GM19238 (cell line): ENCODE measurements around the gene TEX53.

Source experiments
- DNase-seq: peaks from one replicate; pipeline ENCODE4 v3.0.0; 2011; ENCODE audit warnings: low spot score; ENCODE audit not compliant: insufficient read length

Gene TEX53

DNA sequence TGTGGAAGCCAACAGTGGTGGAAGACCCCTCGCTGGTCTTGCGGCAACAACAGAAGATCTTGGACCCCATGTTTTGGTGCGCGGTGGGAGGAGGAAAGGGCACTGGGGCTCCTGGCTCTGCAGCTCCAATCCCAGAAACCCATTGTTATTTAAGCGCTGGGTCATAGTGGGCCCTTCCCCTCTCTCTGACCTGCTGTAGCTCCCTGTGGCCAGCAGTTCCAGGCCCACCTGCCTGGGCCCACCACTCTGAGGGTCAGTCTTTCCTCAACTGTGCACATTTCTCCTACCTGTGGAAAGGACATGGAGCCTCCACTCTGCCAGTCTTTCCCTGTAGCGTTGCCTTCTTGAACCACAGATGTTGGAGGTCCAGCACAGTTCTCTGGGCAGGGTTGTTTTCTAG, at the start of gene TEX53:
Gene TEX53 (minus strand): TSS at position 101 of the 400 bp plus-strand sequence. CDS start 31 bp downstream, at position 70.
- no peak for DNase-seq

- DNase-seq, result no peak
Observed at GRCh38 chr9:114706711-114707110, 49.1 kb upstream of the TEX53 start.

DNA sequence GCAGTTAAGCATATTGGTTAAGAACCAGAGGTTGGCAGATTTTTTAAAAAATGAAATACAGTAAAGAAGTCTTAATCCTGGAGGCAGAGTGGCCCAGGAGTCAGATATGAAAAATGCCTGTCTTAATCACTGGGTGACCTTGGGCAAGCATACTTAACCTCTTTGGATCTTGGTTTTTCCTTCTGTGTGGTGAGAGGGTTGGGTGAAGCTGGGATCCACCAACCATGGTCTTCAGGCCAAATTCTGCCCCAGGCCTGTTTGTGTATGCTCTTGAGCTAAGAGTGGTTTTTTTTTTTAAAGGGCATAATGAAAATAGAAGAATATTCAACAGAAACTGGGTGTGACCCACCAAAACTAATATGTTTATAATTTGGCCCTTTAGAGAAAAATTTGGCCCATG, 44.4 kb upstream of the TEX53 start:
- DNase-seq, result no peak

- peak; percentile 17 for DNase-seq
Observed at GRCh38 chr9:114697951-114698351, 40.3 kb upstream of the TEX53 start.

- DNase-seq, result peak; percentile 37
Observed at GRCh38 chr9:114696814-114697544, 39.4 kb upstream of the TEX53 start.

GRCh38 chr9:114695948-114696347, 38.3 kb upstream of the TEX53 start:
- DNase-seq, result no peak

DNA sequence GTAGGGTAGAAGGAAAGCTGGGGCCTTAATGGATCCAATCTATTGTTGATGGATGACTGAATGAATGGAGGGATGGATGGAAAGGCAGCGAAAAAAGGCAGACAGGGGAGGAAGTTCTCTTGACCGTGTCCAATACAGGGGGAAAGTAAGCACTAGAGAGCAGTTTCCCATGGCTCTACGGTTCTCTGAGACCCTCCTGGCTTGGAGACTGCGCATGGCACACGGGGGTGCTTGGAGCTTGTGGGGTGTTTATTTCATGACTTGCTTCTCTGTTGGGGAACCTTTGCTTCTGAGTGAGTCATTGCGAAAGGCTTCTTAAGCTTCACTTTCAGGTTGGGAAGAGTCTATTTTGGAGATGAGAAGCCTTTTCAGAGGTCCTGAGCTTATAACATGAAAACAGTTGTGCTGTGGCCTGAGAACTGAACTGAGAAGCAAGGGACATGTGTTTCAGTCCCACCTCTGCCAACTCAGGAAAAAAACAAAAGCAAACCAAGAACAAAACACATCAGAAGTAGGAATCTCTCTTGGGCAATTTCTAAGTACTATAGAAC, 37.2 kb upstream of the TEX53 start:
- DNase-seq, result peak; percentile 21

- no peak for DNase-seq
Observed at GRCh38 chr9:114694146-114694545, 36.5 kb upstream of the TEX53 start.

- no peak for DNase-seq
Observed at GRCh38 chr9:114693248-114693855, 35.7 kb upstream of the TEX53 start.

GRCh38 chr9:114691956-114692295, 34.3 kb upstream of the TEX53 start:
- DNase-seq, result no peak

DNA sequence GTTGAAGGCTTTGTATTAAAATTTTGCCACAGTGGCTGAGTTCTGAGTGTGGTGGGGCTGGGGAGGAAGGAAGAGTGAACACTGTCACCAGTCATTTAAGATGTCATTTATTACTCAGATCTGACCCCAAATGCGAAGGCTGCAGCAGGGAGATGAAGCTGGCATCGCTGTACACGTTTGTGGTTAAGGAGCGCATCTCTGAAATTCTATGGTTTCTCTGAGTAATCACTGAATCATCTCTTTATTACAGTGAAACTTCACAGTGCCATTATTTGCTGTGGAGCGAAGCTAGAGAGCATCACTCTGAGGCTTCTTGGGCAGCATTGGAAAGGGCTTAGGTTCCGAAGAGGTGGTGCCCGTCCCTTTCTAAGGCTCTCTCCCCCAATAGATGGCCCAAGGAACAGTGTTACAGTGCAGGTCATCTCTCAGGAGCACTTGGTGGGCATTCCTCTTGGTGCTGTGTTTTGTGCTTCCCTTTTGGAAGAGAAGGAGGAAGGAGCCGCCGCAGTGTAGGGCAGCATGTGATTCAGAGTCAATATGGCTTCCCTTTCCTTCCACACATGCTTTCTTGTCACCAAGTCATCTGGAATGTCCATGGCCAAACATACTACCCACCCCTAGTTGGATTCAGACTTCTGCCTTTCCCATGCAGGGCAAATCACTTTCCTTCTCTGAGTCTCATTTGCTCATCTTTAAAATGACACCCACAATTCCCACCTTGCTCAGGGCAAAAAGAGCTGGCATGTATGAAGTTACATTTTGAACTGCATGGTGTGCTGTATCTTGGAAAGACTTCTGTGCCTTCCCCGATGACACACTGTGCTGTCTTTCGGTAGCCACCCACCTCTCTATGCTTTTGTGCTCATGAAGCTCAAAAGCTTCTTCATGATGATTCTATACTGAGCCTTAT, 33.7 kb upstream of the TEX53 start:
- DNase-seq, result no peak

GRCh38 chr9:114690308-114690707, 32.7 kb upstream of the TEX53 start:
- no peak for DNase-seq

DNA sequence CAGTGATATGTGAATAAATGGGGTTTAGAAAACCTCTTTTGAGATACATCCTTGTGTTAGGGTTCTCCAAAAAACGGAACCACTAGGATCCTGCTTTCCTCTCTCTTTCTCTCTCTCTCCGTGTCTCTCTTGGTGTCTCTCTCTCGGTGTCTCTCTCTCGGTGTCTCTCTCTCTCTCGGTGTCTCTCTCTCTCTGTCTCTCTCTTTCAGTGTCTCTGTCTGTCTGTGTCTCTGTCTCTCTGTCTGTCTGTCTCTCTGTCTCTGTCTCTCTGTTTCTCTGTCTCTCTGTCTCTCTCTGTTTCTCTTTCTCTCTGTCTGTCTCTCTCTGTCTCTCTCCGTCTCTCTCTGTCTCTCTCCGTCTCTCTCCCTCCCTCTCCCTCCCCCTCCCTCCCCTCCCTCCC, 32.2 kb upstream of the TEX53 start:
- no peak for DNase-seq

DNA sequence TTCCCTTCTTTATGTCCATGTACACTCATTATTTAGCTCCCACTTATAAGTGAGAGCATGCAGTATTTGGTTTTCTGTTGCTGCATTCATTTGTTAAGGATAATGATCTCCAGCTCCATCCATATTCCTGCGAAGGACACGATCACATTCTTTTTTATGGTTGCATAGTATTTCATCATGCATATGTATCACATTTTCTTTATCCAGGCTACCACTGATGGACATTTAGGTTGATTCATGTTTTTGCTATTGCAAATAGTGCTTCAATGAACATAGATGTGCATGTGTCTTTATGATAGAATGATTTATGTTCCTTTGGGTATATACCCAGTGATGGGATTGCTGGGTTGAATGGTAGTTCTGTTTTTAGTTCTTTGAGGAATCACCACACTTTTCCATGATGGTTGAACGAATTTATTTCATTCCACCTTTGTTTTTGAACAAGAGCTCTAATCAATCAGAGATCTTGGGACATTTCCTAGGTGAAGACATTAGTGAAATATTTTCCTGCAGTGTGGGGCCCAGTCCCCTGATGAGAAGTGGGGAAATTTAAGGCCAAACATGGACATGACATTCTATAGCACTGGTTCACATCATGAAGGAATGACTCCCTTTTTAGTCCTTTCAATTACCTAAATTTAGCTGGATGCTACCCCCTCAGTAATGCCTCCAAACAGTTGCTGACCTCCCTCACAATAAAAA, 31.5 kb upstream of the TEX53 start:
- no peak for DNase-seq

DNA sequence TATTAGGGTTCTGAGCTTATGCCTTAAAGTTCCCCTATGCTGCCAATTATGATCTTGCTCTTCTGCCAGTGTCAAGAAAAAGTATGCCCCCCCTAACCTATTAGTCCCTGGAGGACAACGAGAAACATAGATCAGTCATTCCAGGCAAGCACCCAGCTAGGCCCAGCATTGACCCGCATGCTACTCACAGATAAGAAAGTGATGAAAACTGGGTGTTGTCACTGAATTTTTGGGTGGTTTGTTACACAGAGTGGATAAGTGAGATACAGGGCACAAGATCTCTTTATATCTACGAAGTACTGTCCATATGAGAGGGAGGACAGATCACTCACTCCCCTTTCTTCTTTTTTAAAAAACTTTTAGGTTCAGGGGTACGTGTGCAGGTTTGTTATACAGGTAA, 30.8 kb upstream of the TEX53 start:
- DNase-seq, result no peak

DNA sequence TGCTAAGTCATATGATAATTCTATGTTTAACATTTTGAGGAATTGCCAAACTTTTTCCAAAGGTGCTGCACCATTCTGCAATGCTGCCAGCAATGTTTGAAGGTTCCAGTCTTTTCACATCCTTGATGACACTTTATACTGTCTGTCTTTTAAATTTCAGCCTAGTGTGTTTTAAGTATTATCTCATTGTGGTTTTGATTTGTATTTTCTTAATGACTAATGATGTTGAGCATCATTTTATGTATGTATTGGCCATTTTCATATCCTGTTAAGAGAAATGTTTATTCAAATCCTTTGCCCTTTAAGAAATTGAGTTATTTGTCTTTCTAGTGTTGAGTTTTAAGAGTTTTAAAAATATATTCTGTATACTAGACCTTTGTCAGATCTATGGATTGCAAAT, 29.4 kb upstream of the TEX53 start:
- DNase-seq, result no peak

GRCh38 chr9:114685951-114686350, 28.3 kb upstream of the TEX53 start:
- DNase-seq, result no peak

- DNase-seq, result no peak
Observed at GRCh38 chr9:114684036-114684435, 26.4 kb upstream of the TEX53 start.

GRCh38 chr9:114682846-114683245, 25.2 kb upstream of the TEX53 start:
- DNase-seq, result no peak

DNA sequence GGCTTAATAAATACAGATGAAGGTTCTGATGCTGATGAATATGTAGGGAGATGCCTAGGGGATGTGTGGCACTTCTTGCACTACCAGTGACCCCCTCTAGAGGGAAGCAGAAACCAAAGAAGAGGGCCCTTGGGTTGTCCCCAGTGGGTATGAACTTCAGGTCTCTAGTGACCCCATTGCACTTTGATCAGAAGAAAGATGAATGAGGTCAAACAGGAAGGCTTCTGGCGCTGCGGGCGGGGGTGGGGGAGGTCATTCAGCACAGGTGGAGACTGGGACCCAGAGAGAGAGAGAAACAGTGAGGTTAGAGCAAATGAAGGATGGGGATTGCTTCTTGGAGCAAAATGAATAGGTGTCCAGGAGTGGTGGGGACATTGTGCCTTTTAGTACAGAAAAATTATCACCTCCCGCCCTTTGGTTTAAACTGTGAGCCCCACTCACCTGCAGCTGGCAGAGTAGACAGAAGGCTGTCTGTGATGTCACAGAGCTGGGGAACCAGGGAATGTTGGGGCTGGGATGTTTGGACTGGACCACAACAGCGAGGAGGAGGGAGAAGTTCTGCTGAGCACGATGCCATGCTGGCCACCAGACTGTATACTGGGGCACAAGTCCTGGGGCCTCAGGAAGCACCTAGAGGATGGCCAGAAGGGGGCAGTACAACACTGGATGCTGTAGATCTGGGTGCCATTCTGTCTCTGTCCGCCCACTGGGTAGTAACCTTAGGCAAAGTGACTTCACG, 24.2 kb upstream of the TEX53 start, which contains the start of gene TEX48:
Gene TEX48 (minus strand): TSS at position 599 of the 739 bp plus-strand sequence. CDS start 10,469 bp downstream, outside the sequence.
- DNase-seq, result peak; percentile 22
